HCT116 (cell line): ENCODE measurements around the gene CEP152. TPM values are rescaled to one million over a fixed set of nuclear protein-coding genes. Genes with fewer than 3 reads are reported as not detected.

Experiments
- ATAC-seq: fragments of 200-7000 bp; cut with Tn5 transposase; 2 replicates; pipeline ENCODE4 v1.9.1; 2020; ENCODE audit warnings: mild to moderate bottlenecking, moderate library complexity
- BruUV-seq: library from RNA; stranded (reverse); fragments of 400-500 nt; replicated peaks from 2 replicates; lab custom pipeline; 2021; lab: Mats Ljungman, UMichigan
- CTCF ChIA-PET: fragments of 300-600 bp; sonication (Branson Sonifier 250); formaldehyde crosslinking; loops from one replicate; lab custom pipeline; 2021; ENCODE audit warnings: antibody characterized with exemption; lab: Charles Lee
- POLR2A ChIA-PET: fragments of 300-600, 350-600 bp; sonication (Branson Sonifier 250); formaldehyde crosslinking; loops from one replicate; lab custom pipeline; 2021; ENCODE audit warnings: antibody characterized with exemption; lab: Charles Lee
- RAD21 ChIA-PET, 2 experiments: fragments of 300-600 bp; sonication (Branson Sonifier 250); formaldehyde crosslinking; loops; one replicate each; lab custom pipeline; 2023; ENCODE audit warnings: low total read pairs in 2 of 2; ENCODE audit not compliant: uncharacterized antibody in 2 of 2, unreplicated experiment in 2 of 2, low non-redundant PET in 1 of 2; lab: Charles Lee
- DNase-seq: peaks from one replicate; pipeline ENCODE4 v3.0.0-alpha.2; 2010; ENCODE audit warnings: low read depth, low spot score
- H2AFZ ChIP-seq: fragments of 200-600 bp; shearing (Covaris generic), sonication (generic); 2 replicates; pipeline ENCODE4 v1.6.1; 2017; ENCODE audit warnings: low read depth, mixed run types, mixed read lengths, antibody characterized with exemption, low read length; ENCODE audit not compliant: poor library complexity, severe bottlenecking
- H3K27ac ChIP-seq: 2 replicates; pipeline ENCODE4 v1.5.1; 2012; ENCODE audit warnings: low read depth, low read length
- H3K27me3 ChIP-seq: fragments of 200-600 bp; sonication (generic); 2 replicates; pipeline ENCODE4 v1.6.1; 2016; ENCODE audit warnings: mixed run types, low read length, mixed read lengths; ENCODE audit not compliant: insufficient read depth
- H3K36me3 ChIP-seq, 2 experiments: fragments of 200-500 bp in 1 of 2; fragments of 200-600 bp in 1 of 2; sonication (Bioruptor generic) in 1 of 2; sonication (generic) in 1 of 2; 2 replicates each; pipeline versions ENCODE4 v1.5.1 to v1.6.1; 2014 to 2016; ENCODE audit warnings: low read length in 2 of 2, inconsistent platforms in 1 of 2, mixed read lengths in 1 of 2, mixed run types in 1 of 2; ENCODE audit not compliant: insufficient read depth in 2 of 2, control insufficient read depth in 1 of 2
- H3K4me1 ChIP-seq, 2 experiments: fragments of 200-600 bp in 1 of 2; sonication (generic) in 1 of 2; 2 replicates each; pipeline versions ENCODE4 v1.5.1 to v1.6.1; 2012 to 2017; ENCODE audit warnings: low read length in 2 of 2, inconsistent platforms in 1 of 2, mild to moderate bottlenecking in 1 of 2, mixed read lengths in 1 of 2, mixed run types in 1 of 2, moderate library complexity in 1 of 2; ENCODE audit not compliant: insufficient read depth in 2 of 2, control insufficient read depth in 1 of 2
- H3K4me2 ChIP-seq: fragments of 200-600 bp; sonication (generic); 2 replicates; pipeline ENCODE4 v1.6.1; 2017; ENCODE audit warnings: mixed run types, low read length, mixed read lengths
- H3K4me3 ChIP-seq, 2 experiments: fragments of 200-600 bp in 1 of 2; sonication (generic) in 1 of 2; replicated peaks in 1 of 2; 2 replicates each; pipeline ENCODE4 v1.5.1; 2011 to 2016; ENCODE audit warnings: low read length in 2 of 2, control low read depth in 1 of 2, low read depth in 1 of 2, mild to moderate bottlenecking in 1 of 2, mixed read lengths in 1 of 2, mixed run types in 1 of 2
- H3K79me2 ChIP-seq: fragments of 200-600 bp; sonication (generic); 2 replicates; pipeline ENCODE4 v1.6.1; 2017; ENCODE audit warnings: mild to moderate bottlenecking, mixed run types, low read length, moderate library complexity, mixed read lengths; ENCODE audit not compliant: insufficient read depth
- H3K9ac ChIP-seq: fragments of 200-600 bp; sonication (generic); 2 replicates; pipeline ENCODE4 v1.6.1; 2016; ENCODE audit warnings: low read length, mixed read lengths
- H3K9me2 ChIP-seq: fragments of 200-600 bp; sonication (generic), shearing (Covaris generic); 2 replicates; pipeline ENCODE4 v1.6.1; 2017; ENCODE audit warnings: mixed run types, mild to moderate bottlenecking, moderate library complexity; ENCODE audit not compliant: insufficient read depth
- H3K9me3 ChIP-seq, 2 experiments: fragments of 200-500 bp in 1 of 2; fragments of 200-600 bp in 1 of 2; sonication (Bioruptor generic) in 1 of 2; sonication (generic) in 1 of 2; 2 replicates each; pipeline ENCODE4 v1.6.1; 2014 to 2017; ENCODE audit warnings: low read length in 2 of 2, mixed read lengths in 2 of 2, inconsistent platforms in 1 of 2, low read depth in 1 of 2, mild to moderate bottlenecking in 1 of 2, mixed run types in 1 of 2, moderate library complexity in 1 of 2; ENCODE audit not compliant: control insufficient read depth in 1 of 2, insufficient read depth in 1 of 2
- H4K20me1 ChIP-seq: fragments of 200-600 bp; sonication (generic), shearing (Covaris generic); 2 replicates; pipeline ENCODE4 v1.6.1; 2017; ENCODE audit warnings: mixed run types, mild to moderate bottlenecking, moderate library complexity; ENCODE audit not compliant: insufficient read depth
- CBX3 ChIP-seq: IDR thresholded peaks from 2 replicates; pipeline ENCODE4 v1.6.1; 2012; ENCODE audit warnings: low read depth
- EZH2phosphoT487 ChIP-seq: fragments of 200-600 bp; IDR thresholded peaks from 2 replicates; pipeline ENCODE4 v1.6.1; 2018; ENCODE audit warnings: antibody characterized with exemption, borderline replicate concordance
- FOSL1 ChIP-seq: IDR thresholded peaks from 2 replicates; pipeline ENCODE4 v1.6.1; 2012; ENCODE audit warnings: low read depth
- JUND ChIP-seq: IDR thresholded peaks from 2 replicates; pipeline ENCODE4 v1.6.1; 2012
- POLR2A ChIP-seq: IDR thresholded peaks from 2 replicates; pipeline ENCODE4 v1.7.0; 2011; ENCODE audit warnings: borderline replicate concordance; ENCODE audit not compliant: insufficient read depth, insufficient read length; ENCODE audit errors: extremely low read depth
- POLR2AphosphoS5 ChIP-seq: IDR thresholded peaks from 2 replicates; pipeline ENCODE4 v1.6.1; 2011; ENCODE audit warnings: mild to moderate bottlenecking, low read depth, low read length, moderate library complexity
- RAD21 ChIP-seq: IDR thresholded peaks from 2 replicates; pipeline ENCODE4 v1.6.1; 2012; ENCODE audit warnings: low read depth, mild to moderate bottlenecking
- SP1 ChIP-seq: IDR thresholded peaks from 2 replicates; pipeline ENCODE4 v1.6.1; 2012; ENCODE audit warnings: low read depth
- SRF ChIP-seq: IDR thresholded peaks from 2 replicates; pipeline ENCODE4 v1.6.1; 2012; ENCODE audit warnings: low read depth
- TCF7L2 ChIP-seq: IDR thresholded peaks from 2 replicates; pipeline ENCODE4 v1.7.0; 2011; ENCODE audit warnings: borderline replicate concordance, inconsistent platforms; ENCODE audit not compliant: insufficient read depth, insufficient read length; ENCODE audit errors: extremely low read depth
- YY1 ChIP-seq: IDR thresholded peaks from 2 replicates; pipeline ENCODE4 v1.6.1; 2011; ENCODE audit warnings: low read length, low read depth, moderate library complexity, mild to moderate bottlenecking; ENCODE audit not compliant: insufficient replicate concordance; ENCODE audit errors: extremely low read depth
- intact Hi-C: fragments of 100-400 bp; cut with micrococcal nuclease; formaldehyde crosslinking; loops from 2 replicates; pipeline ENCODE4 v1.10.0; 2022
- total RNA-seq: library from RNA; stranded (reverse); gene quantifications from one replicate; pipeline ENCODE4 v1.2.1, GENCODE V29; 2021; ENCODE audit not compliant: unreplicated experiment
- TF ChIP-seq, protein P1 (sequence below): IDR thresholded peaks from 2 replicates; pipeline ENCODE4 v1.6.1; 2012; ENCODE audit warnings: low read depth
- TF ChIP-seq, protein P2 (sequence below), 3 experiments: fragments of 200-600 bp in 1 of 3; sonication (generic) in 1 of 3; IDR thresholded peaks in 2 of 3; conservative IDR thresholded peaks in 1 of 3; 2 replicates each; pipeline ENCODE4 v1.5.1; 2012 to 2017; ENCODE audit warnings: low read depth in 2 of 3, low read length in 2 of 3, antibody characterized with exemption in 1 of 3, borderline replicate concordance in 1 of 3, control low read depth in 1 of 3, mild to moderate bottlenecking in 1 of 3, mixed read lengths in 1 of 3, mixed run types in 1 of 3, moderate library complexity in 1 of 3; ENCODE audit not compliant: insufficient read depth in 1 of 3

Gene CEP152
- total RNA-seq, 1 experiment from 2014 or later: 19.7 TPM

DNA sequence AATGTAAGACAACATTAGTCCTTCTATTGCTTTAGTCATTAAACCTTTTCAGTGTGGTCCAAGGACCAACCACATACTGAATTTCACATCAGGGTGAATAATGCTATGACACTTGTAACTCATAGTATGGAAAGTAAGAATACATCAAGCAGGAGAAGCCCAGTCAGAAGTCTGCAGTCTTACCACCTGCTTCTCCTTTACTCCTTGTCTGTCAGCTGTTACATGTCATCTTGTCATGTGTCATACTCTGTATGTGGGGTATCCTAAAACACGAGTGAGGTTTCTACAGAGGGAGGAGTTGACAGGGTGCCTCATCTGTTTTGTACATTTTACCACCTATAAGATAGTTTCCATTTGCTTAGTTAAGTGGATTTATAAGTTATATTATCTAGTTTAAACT, 34.3 kb upstream of the CEP152 start:
- Histone ChIP-seq H3K9me2 (no peaks in the 10 kb centered on the region), H3K4me3 (no peak overlapping the region), H4K20me1 (no peaks in the 10 kb centered on the region), H2AFZ (no peak overlapping the region), H3K36me3 (no peaks in the 10 kb centered on the region), H3K9ac (no peak overlapping the region), H3K9me3 (no peaks in the 10 kb centered on the region), H3K4me1 (no peaks in the 10 kb centered on the region), H3K27me3 (no peaks in the 10 kb centered on the region), H3K4me2 (no peak overlapping the region), H3K27ac (no peak overlapping the region), H3K79me2 (no peaks in the 10 kb centered on the region)
- ChIA-PET RAD21 (no interaction called here), POLR2A (no interaction called here), CTCF (interaction anchor here (0.7 kb wide), 1 partner anchor 11 kb away, joined by 3 read pairs; no protein-coding TSS in a partner anchor)
- intact Hi-C loops: no loop called here
- BruUV-seq: no TSS peak
- ATAC-seq (no peak), DNase-seq (no peak)
- TF ChIP-seq TCF7L2 (no peak), RAD21 (no peak), EZH2phosphoT487 (no peak), CBX3 (no peak), POLR2A (no peak), FOSL1 (no peak), SP1 (no peak), JUND (no peak), SRF (no peak), YY1 (no peak), POLR2AphosphoS5 (no peak)
- TF ChIP-seq, protein P1, sequence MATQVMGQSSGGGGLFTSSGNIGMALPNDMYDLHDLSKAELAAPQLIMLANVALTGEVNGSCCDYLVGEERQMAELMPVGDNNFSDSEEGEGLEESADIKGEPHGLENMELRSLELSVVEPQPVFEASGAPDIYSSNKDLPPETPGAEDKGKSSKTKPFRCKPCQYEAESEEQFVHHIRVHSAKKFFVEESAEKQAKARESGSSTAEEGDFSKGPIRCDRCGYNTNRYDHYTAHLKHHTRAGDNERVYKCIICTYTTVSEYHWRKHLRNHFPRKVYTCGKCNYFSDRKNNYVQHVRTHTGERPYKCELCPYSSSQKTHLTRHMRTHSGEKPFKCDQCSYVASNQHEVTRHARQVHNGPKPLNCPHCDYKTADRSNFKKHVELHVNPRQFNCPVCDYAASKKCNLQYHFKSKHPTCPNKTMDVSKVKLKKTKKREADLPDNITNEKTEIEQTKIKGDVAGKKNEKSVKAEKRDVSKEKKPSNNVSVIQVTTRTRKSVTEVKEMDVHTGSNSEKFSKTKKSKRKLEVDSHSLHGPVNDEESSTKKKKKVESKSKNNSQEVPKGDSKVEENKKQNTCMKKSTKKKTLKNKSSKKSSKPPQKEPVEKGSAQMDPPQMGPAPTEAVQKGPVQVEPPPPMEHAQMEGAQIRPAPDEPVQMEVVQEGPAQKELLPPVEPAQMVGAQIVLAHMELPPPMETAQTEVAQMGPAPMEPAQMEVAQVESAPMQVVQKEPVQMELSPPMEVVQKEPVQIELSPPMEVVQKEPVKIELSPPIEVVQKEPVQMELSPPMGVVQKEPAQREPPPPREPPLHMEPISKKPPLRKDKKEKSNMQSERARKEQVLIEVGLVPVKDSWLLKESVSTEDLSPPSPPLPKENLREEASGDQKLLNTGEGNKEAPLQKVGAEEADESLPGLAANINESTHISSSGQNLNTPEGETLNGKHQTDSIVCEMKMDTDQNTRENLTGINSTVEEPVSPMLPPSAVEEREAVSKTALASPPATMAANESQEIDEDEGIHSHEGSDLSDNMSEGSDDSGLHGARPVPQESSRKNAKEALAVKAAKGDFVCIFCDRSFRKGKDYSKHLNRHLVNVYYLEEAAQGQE: no peak
- TF ChIP-seq, protein P2, sequence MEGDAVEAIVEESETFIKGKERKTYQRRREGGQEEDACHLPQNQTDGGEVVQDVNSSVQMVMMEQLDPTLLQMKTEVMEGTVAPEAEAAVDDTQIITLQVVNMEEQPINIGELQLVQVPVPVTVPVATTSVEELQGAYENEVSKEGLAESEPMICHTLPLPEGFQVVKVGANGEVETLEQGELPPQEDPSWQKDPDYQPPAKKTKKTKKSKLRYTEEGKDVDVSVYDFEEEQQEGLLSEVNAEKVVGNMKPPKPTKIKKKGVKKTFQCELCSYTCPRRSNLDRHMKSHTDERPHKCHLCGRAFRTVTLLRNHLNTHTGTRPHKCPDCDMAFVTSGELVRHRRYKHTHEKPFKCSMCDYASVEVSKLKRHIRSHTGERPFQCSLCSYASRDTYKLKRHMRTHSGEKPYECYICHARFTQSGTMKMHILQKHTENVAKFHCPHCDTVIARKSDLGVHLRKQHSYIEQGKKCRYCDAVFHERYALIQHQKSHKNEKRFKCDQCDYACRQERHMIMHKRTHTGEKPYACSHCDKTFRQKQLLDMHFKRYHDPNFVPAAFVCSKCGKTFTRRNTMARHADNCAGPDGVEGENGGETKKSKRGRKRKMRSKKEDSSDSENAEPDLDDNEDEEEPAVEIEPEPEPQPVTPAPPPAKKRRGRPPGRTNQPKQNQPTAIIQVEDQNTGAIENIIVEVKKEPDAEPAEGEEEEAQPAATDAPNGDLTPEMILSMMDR (IDR thresholded peaks at IDR 0.05 in 2 of 3, conservative IDR thresholded peaks at IDR 0.05 in 1 of 3; ENCODE audit: borderline replicate concordance in 1 of 3, insufficient read depth in 1 of 3, low read depth in 2 of 3, low read length in 2 of 3): no peak
